Naive thymus-derived CD4-positive, alpha-beta T cell (primary cell): Measurements from ENCODE around the gene MBLAC1. TPM values are rescaled to one million over a fixed set of nuclear protein-coding genes. Genes with fewer than 3 reads are reported as not detected.

Experiments used
- ATAC-seq: fragments of 150-1000 bp; cut with Tn5 transposase; 2 replicates; pipeline ENCODE4 v1.10.0; 2021; ENCODE audit warnings: mild to moderate bottlenecking, moderate library complexity
- CTCF ChIA-PET: fragments of 350-600 bp; sonication (Branson Sonifier 250); formaldehyde crosslinking; loops from one replicate; lab custom pipeline; 2021; ENCODE audit warnings: antibody characterized with exemption; lab: Charles Lee
- POLR2A ChIA-PET: fragments of 350-600 bp; sonication (Branson Sonifier 250); formaldehyde crosslinking; loops from one replicate; lab custom pipeline; 2021; ENCODE audit warnings: antibody characterized with exemption, inconsistent platforms; lab: Charles Lee
- DNase-seq, 9 donors: peaks; one replicate each; pipeline versions ENCODE4 v3.0.0 to v3.0.0-alpha.2; 2020 to 2022; ENCODE audit warnings: mixed read lengths in 1 of 9
- H3K27ac ChIP-seq: one replicate; pipeline ENCODE4 v1.7.0; 2013; ENCODE audit warnings: mild to moderate bottlenecking, low read depth, low read length, moderate library complexity
- H3K27me3 ChIP-seq, 2 donors: one replicate each; pipeline ENCODE4 v1.7.0; 2013; ENCODE audit warnings: low read length in 2 of 2, mild to moderate bottlenecking in 2 of 2, moderate library complexity in 2 of 2; ENCODE audit not compliant: control insufficient read depth in 2 of 2, insufficient read depth in 2 of 2
- H3K36me3 ChIP-seq, 3 experiments: 1 replicate in 2 of 3; 2 replicates in 1 of 3; pipeline ENCODE4 v1.7.0; 2013; ENCODE audit warnings: low read length in 3 of 3, mild to moderate bottlenecking in 3 of 3, moderate library complexity in 1 of 3; ENCODE audit not compliant: insufficient read depth in 3 of 3, control insufficient read depth in 2 of 3
- H3K4me1 ChIP-seq, 2 donors: one replicate each; pipeline ENCODE4 v1.7.0; 2013; ENCODE audit warnings: low read length in 2 of 2, mild to moderate bottlenecking in 2 of 2, moderate library complexity in 1 of 2; ENCODE audit not compliant: control insufficient read depth in 2 of 2, insufficient read depth in 2 of 2
- H3K4me3 ChIP-seq: 2 replicates; pipeline ENCODE4 v1.7.0; 2013; ENCODE audit warnings: mild to moderate bottlenecking, low read length
- H3K9me3 ChIP-seq, 3 experiments: 1 replicate in 2 of 3; 2 replicates in 1 of 3; pipeline ENCODE4 v1.7.0; 2013; ENCODE audit warnings: low read length in 3 of 3; ENCODE audit not compliant: control insufficient read depth in 2 of 3
- H3K27ac Mint-ChIP-seq, 9 donors: one replicate each; pipeline ENCODE4 v1.8.0; 2020 to 2022; ENCODE audit warnings: mixed read lengths in 9 of 9, mild to moderate bottlenecking in 8 of 9, moderate library complexity in 5 of 9, inconsistent platforms in 2 of 9
- H3K27me3 Mint-ChIP-seq, 5 donors: one replicate each; pipeline ENCODE4 v1.8.0; 2021 to 2022; ENCODE audit warnings: mixed read lengths in 5 of 5, mild to moderate bottlenecking in 1 of 5
- H3K36me3 Mint-ChIP-seq, 5 donors: one replicate each; pipeline ENCODE4 v1.8.0; 2020 to 2022; ENCODE audit warnings: mixed read lengths in 5 of 5, mild to moderate bottlenecking in 3 of 5, inconsistent platforms in 1 of 5
- H3K4me1 Mint-ChIP-seq, 7 donors: one replicate each; pipeline ENCODE4 v1.8.0; 2020 to 2022; ENCODE audit warnings: mixed read lengths in 7 of 7, mild to moderate bottlenecking in 3 of 7, inconsistent platforms in 1 of 7
- H3K4me3 Mint-ChIP-seq, 10 donors: one replicate each; pipeline ENCODE4 v1.8.0; 2020 to 2022; ENCODE audit warnings: mild to moderate bottlenecking in 10 of 10, mixed read lengths in 10 of 10, moderate library complexity in 6 of 10, inconsistent platforms in 2 of 10
- H3K9me3 Mint-ChIP-seq, 11 donors: one replicate each; pipeline ENCODE4 v1.8.0; 2020 to 2022; ENCODE audit warnings: mixed read lengths in 11 of 11, mild to moderate bottlenecking in 4 of 11, inconsistent platforms in 1 of 11, moderate library complexity in 1 of 11
- intact Hi-C, 2 donors: fragments of 100-400 bp; cut with micrococcal nuclease; formaldehyde crosslinking; loops; one replicate each; pipeline ENCODE4 v1.15.1; 2023
- polyA plus RNA-seq, 2 donors: library from polyadenylated mRNA; unstranded; fragments of 300-500 nt; fragmentation: Illumina TruSeq; gene quantifications; one replicate each; pipeline ENCODE4 v1.2.3, GENCODE V29; 2021
- total RNA-seq, 6 experiments: library from RNA in 5 of 6; stranded (reverse) in 5 of 6; gene quantifications; 1 replicate in 5 of 6; 2 replicates in 1 of 6; pipeline ENCODE4 v1.2.3 and lab custom pipeline; 2021 to 2026

The MBLAC1 gene
- total and polyA plus RNA-seq, 7 experiments from 2014 or later: 1.5 to 6.3 (median 4.5) TPM

DNA sequence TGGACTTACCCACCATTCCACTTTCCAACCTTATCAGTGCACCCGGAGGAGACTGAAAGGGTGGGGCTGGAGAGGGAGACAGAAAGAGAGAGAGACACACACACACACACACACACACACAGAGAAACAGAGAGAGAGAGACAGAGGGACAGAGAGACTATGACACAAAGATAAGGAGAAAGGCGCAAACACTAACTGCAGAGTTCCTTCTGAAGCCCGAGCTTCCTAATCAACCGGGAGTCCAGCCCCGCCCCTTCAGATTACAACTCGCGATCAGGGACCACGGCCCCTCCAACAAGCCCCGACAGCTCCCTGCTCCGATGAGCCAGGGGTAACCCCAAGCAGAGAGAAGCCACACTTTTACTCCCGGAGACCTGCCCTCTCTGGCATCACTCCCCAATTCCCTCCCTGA lies 41.2 kb downstream of the MBLAC1 start:
- no peaks in the 10 kb centered on the region for H3K9me3 ChIP-seq
- H3K4me3 ChIP-seq: peak overlapping the region; percentile 69
- Mint-ChIP-seq H3K4me1 (peaks cover 49 to 87% (median 77%) of the 10 kb centered on the region in 7 donors), H3K27me3 (peaks cover 0 to 27% (median 5%) of the 10 kb centered on the region in 5 donors), H3K27ac (peak overlapping the region; percentile 81 to 99 (median 96)), H3K36me3 (peaks cover 0 to 4% (median 0%) of the 10 kb centered on the region in 5 donors), H3K9me3 (no peaks in the 10 kb centered on the region), H3K4me3 (peak overlapping the region; percentile 86 to 95 (median 92))
- DNase-seq (peak in 2 of 9 donors; percentile 32 to 36), ATAC-seq (no peak)
- intact Hi-C loops: loop anchor here (1.0 to 5.0 kb wide), 6 partner anchors 9 to 67 kb away; partner anchors contain the start of genes LAMTOR4 (in 2 of the 2), AP4M1 (in 1 of the 2), GPC2 (in 1 of the 2) and MCM7 (in 1 of the 2)
- H3K4me1 ChIP-seq: peaks cover 28 to 78% of the 10 kb centered on the region in 2 donors
- no peaks in the 10 kb centered on the region for H3K36me3 ChIP-seq
- H3K27ac ChIP-seq: peak overlapping the region; percentile 81
- ChIA-PET CTCF (interaction anchor here (0.6 to 2.9 kb wide), 10 partner anchors 10 to 53 kb away, joined by 3 to 16 read pairs (median 4); partner anchors contain the start of gene TRAPPC14), POLR2A (interaction anchor here (0.9 to 23.1 kb wide), 11 partner anchors 13 to 53 kb away, joined by 3 to 383 read pairs (median 7); partner anchors contain the start of genes GPC2, LAMTOR4, MBLAC1 and PVRIG)
- H3K27me3 ChIP-seq: no peaks in the 10 kb centered on the region

DNA sequence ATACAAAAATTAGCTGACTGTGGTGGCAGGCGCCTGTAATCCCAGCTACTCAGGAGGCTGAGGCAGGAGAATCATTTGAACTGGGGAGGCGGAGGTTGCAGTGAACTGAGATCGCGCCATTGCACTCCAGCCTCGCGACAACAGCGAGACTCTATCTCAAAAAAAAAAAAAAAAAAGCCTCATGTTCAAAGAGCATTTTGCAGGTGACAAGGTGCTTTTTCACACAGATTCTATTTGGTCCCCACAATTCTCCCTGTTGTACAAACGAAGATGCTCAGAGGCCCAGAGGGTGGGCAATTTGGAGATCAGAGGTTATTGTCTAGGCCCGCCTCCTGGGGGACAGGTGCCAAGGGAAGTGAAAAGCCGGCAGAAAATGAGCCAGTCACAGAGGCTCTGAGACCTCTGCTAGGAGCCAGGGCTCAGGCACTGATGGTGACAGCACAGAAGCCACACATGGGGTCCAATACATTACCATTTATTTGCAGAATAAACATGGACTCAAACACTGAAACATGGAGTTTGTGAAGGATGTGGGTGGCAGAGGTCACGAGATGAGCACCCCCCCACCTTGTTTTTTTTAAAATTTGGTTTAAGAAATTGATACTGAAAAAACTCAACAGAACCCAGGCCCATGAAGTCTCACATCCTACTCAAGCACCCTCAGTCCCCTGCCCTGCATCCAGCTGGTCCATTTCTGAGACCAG lies 42.5 kb downstream of the MBLAC1 start:
- CTCF ChIA-PET: interaction anchor here (0.6 to 1.1 kb wide), 4 partner anchors 15 to 48 kb away, joined by 3 to 5 read pairs (median 4); no protein-coding TSS in a partner anchor
- Mint-ChIP-seq H3K4me3 (peak overlapping the region; percentile 86 to 95 (median 92)), H3K27ac (peak overlapping the region; percentile 81 to 99 (median 96)), H3K4me1 (peaks cover 46 to 81% (median 70%) of the 10 kb centered on the region in 7 donors), H3K27me3 (peaks cover 0 to 27% (median 5%) of the 10 kb centered on the region in 5 donors), H3K9me3 (no peaks in the 10 kb centered on the region), H3K36me3 (peaks cover 0 to 8% (median 0%) of the 10 kb centered on the region in 5 donors)
- intact Hi-C loops: loop anchor here (1.0 to 5.0 kb wide), 5 partner anchors 8 to 68 kb away; partner anchors contain the start of genes LAMTOR4 (in 2 of the 2), AP4M1 (in 1 of the 2), GPC2 (in 1 of the 2) and MCM7 (in 1 of the 2)
- Histone ChIP-seq H3K4me1 (peaks cover 24 to 64% of the 10 kb centered on the region in 2 donors), H3K27ac (peak overlapping the region; percentile 81), H3K9me3 (no peaks in the 10 kb centered on the region), H3K27me3 (no peaks in the 10 kb centered on the region), H3K36me3 (peaks cover 0 to 7% (median 0%) of the 10 kb centered on the region in 3 experiments), H3K4me3 (peak overlapping the region; percentile 69)
- ATAC-seq (peak; percentile 49), DNase-seq (peak in 7 of 9 donors; percentile 37 to 67 (median 53))
- POLR2A ChIA-PET: interaction anchor here (0.8 to 23.1 kb wide), 7 partner anchors 11 to 45 kb away, joined by 4 to 383 read pairs (median 6); partner anchors contain the start of genes GPC2, LAMTOR4, STAG3 and TRAPPC14

DNA sequence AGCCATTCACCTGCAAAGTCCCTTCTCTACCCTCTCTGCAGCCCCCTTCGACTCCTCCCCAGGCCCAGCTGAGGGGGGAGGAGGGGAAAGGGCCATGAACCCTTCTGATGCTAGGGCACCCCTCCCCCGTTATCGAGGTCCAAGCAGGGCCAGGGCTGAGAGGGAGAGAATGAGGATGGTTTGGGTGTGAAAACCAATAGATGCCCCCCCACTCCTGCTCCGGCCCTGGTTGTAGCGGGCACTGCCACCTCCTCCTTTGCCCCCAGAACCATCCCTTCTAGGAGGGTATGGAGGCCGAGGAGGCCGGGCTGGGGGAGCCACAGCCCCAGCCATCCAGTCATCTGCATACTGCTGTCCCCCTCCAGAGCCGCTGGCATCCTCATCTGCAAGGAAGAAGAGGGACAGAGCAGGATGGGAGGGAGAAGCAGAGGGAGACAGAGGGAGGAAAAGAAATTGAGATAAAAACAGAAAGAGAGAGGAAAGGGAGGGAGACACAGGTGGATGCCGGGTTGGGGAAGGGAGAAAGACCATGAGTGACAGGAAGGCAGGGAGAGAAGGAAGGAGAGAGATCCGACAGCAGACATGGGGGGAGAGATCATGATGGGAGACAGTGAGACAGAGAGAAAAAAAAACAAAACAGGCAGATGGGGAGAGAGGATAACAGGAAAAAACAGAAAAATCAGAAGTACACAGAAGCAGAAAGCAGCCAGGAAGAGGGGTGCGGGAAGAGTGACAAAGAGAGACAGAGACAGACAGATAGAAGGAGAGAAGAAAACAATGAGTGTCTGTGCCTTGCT lies 43.5 kb downstream of the MBLAC1 start:
- H3K36me3 ChIP-seq: peaks cover 0 to 10% (median 0%) of the 10 kb centered on the region in 3 experiments
- POLR2A ChIA-PET: interaction anchor here (1.4 to 23.1 kb wide), 6 partner anchors 8 to 46 kb away, joined by 4 to 383 read pairs (median 170); partner anchors contain the start of genes GAL3ST4, GPC2, LAMTOR4 and STAG3
- Mint-ChIP-seq H3K27me3 (peaks cover 0 to 27% (median 5%) of the 10 kb centered on the region in 5 donors), H3K4me1 (peaks cover 55 to 79% (median 68%) of the 10 kb centered on the region in 7 donors), H3K27ac (peak overlapping the region; percentile 54 to 99 (median 97)), H3K9me3 (no peaks in the 10 kb centered on the region), H3K4me3 (peak overlapping the region; percentile 65 to 95 (median 90)), H3K36me3 (peaks cover 0 to 8% (median 0%) of the 10 kb centered on the region in 5 donors)
- ATAC-seq (no peak), DNase-seq (no peak)
- no peaks in the 10 kb centered on the region for H3K9me3 ChIP-seq
- CTCF ChIA-PET: interaction anchor here (0.6 to 1.1 kb wide), 2 partner anchors 10 to 48 kb away, joined by 3 to 6 read pairs; no protein-coding TSS in a partner anchor
- no peaks in the 10 kb centered on the region for H3K27me3 ChIP-seq
- H3K4me1 ChIP-seq: peaks cover 24 to 61% of the 10 kb centered on the region in 2 donors
- H3K4me3 ChIP-seq: peak overlapping the region; percentile 56
- H3K27ac ChIP-seq: peak overlapping the region; percentile 81
- intact Hi-C loops: no loop called here

DNA sequence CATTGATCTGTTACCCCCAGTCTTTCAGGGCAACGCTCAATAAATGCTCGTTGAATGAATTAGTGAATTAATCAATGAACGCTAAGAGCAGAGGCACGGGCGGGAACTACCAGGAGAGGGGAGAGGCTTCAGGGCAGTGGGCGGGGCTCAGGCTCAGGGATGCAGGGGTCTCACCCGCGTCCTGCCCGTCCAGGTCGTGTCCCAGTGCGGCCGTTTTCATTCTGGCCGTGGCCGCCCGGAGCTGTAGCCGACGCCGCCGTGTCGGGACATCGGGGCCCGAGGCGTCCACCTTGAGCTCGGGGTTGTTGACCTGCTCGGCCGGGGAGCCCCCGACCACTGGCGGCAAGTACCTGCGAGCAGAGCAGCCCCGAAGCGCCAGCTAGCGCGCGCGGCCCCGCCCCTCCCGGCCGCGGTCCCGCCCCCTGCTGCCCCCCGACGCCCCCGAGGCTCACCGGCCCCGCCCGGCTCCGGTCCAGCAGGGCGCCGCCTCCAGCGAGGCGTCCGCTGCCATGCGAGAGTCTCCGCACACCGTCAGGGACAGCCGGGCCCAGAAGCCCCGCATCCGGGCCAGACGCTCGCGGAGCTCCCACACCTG lies 44.4 kb downstream of the MBLAC1 start:
- peaks cover 0 to 27% (median 5%) of the 10 kb centered on the region in 5 donors for H3K27me3 Mint-ChIP-seq
- no peaks in the 10 kb centered on the region for H3K9me3 Mint-ChIP-seq
- intact Hi-C loops: loop anchor here in 1 of 2 donors (1.0 kb wide), 2 partner anchors 8 to 9 kb away; no protein-coding TSS in a partner anchor
- DNase-seq: peak in 3 of 9 donors; percentile 23 to 38 (median 25)
- no peaks in the 10 kb centered on the region for H3K9me3 ChIP-seq
- ATAC-seq: peak; percentile 40
- no peaks in the 10 kb centered on the region for H3K27me3 ChIP-seq
- peaks cover 51 to 78% (median 66%) of the 10 kb centered on the region in 7 donors for H3K4me1 Mint-ChIP-seq
- ChIA-PET POLR2A (interaction anchor here (2.3 to 23.1 kb wide), 4 partner anchors 9 to 39 kb away, joined by 8 to 383 read pairs (median 198); partner anchors contain the start of genes GAL3ST4, GPC2, LAMTOR4 and STAG3), CTCF (interaction anchor here (0.6 to 1.1 kb wide), 2 partner anchors 9 to 47 kb away, joined by 3 to 6 read pairs; no protein-coding TSS in a partner anchor)
- H3K36me3 ChIP-seq: peaks cover 0 to 10% (median 0%) of the 10 kb centered on the region in 3 experiments
- peaks cover 0 to 8% (median 0%) of the 10 kb centered on the region in 5 donors for H3K36me3 Mint-ChIP-seq
- peaks cover 21 to 52% of the 10 kb centered on the region in 2 donors for H3K4me1 ChIP-seq
- peak overlapping the region; percentile 65 to 95 (median 90) for H3K4me3 Mint-ChIP-seq
- H3K4me3 ChIP-seq: peak overlapping the region; percentile 56
- peak overlapping the region; percentile 81 for H3K27ac ChIP-seq
- H3K27ac Mint-ChIP-seq: peak overlapping the region in 8 of 9 donors; percentile 86 to 99 (median 95)

DNA sequence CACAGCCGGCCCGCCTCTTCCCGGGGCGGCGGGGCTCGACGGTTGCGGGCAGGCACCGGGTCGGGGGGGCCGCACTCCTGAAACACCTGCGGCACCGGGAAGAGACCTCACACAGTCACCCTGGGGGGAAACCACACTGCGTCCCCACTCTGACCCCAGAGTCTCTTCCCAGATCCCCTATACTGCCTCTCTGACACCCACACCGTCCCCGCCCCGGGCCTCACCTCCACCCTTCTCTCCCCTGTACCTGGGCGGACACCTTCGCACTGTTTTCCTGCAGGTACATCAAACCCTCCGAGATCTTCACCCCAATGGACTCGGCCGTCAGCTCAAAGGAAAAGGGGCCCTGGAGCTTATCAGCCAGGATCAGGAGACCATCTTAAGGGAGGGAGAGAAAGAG lies 45.1 kb downstream of the MBLAC1 start:
- intact Hi-C loops: loop anchor here in 1 of 2 donors (1.0 kb wide), 2 partner anchors 8 to 9 kb away; no protein-coding TSS in a partner anchor
- Histone ChIP-seq H3K36me3 (peaks cover 0 to 10% (median 0%) of the 10 kb centered on the region in 3 experiments), H3K27ac (peak overlapping the region; percentile 81), H3K4me3 (peak overlapping the region; percentile 10), H3K9me3 (no peaks in the 10 kb centered on the region), H3K27me3 (no peaks in the 10 kb centered on the region), H3K4me1 (peaks cover 15 to 49% of the 10 kb centered on the region in 2 donors)
- ATAC-seq (peak; percentile 11), DNase-seq (peak in 1 of 9 donors; percentile 28)
- CTCF ChIA-PET: interaction anchor here (0.8 to 1.1 kb wide), 3 partner anchors 23 to 46 kb away, joined by 3 to 4 read pairs (median 3); partner anchors contain the start of gene LAMTOR4
- POLR2A ChIA-PET: interaction anchor here (2.3 to 23.1 kb wide), 4 partner anchors 9 to 39 kb away, joined by 8 to 383 read pairs (median 198); partner anchors contain the start of genes GAL3ST4, GPC2, LAMTOR4 and STAG3
- H3K27ac Mint-ChIP-seq: peak overlapping the region in 8 of 9 donors; percentile 61 to 84 (median 80)
- peaks cover 0 to 8% (median 0%) of the 10 kb centered on the region in 5 donors for H3K36me3 Mint-ChIP-seq
- H3K9me3 Mint-ChIP-seq: no peaks in the 10 kb centered on the region
- H3K4me3 Mint-ChIP-seq: peak overlapping the region; percentile 72 to 87 (median 80)
- peaks cover 51 to 77% (median 66%) of the 10 kb centered on the region in 7 donors for H3K4me1 Mint-ChIP-seq
- peaks cover 0 to 25% (median 5%) of the 10 kb centered on the region in 5 donors for H3K27me3 Mint-ChIP-seq
